ENCODE results near the gene TRAPPC11.

Gene TRAPPC11

GRCh38 chr4:183627979-183628588 lies 31.0 kb upstream of the TRAPPC11 start:
- ATAC-seq = no peak
- TF ChIP-seq ZC3H10 (CRISPR knock-in tag; IDR thresholded peaks at IDR 0.05) = no peak
- TF ChIP-seq SNAI2 (CRISPR knock-in tag; IDR thresholded peaks at IDR 0.05) = no peak
- no peak for TF ChIP-seq ISL1 (CRISPR knock-in tag; IDR thresholded peaks at IDR 0.05)
- no peak for TF ChIP-seq CSRNP3 (CRISPR knock-in tag; IDR thresholded peaks at IDR 0.05)
- TF ChIP-seq ZFP30 (CRISPR knock-in tag; IDR thresholded peaks at IDR 0.05) = no peak
- no peak for TF ChIP-seq TOX (CRISPR knock-in tag; IDR thresholded peaks at IDR 0.05; ENCODE audit: borderline replicate concordance)

- ATAC-seq = no peak
- TF ChIP-seq ESRRG (CRISPR knock-in tag; IDR thresholded peaks at IDR 0.05) = no peak
- no peak for TF ChIP-seq GLIS3 (CRISPR knock-in tag; IDR thresholded peaks at IDR 0.05)
- no peak for TF ChIP-seq RARB (CRISPR knock-in tag; IDR thresholded peaks at IDR 0.05)
- TF ChIP-seq PATZ1 (CRISPR knock-in tag; IDR thresholded peaks at IDR 0.05; ENCODE audit: borderline replicate concordance) = no peak
- TF ChIP-seq ZNF8 (CRISPR knock-in tag; IDR thresholded peaks at IDR 0.05) = no peak
- no peak for TF ChIP-seq POU6F1 (CRISPR knock-in tag; IDR thresholded peaks at IDR 0.05; ENCODE audit: borderline replicate concordance, low read depth)
- TF ChIP-seq, protein P1, sequence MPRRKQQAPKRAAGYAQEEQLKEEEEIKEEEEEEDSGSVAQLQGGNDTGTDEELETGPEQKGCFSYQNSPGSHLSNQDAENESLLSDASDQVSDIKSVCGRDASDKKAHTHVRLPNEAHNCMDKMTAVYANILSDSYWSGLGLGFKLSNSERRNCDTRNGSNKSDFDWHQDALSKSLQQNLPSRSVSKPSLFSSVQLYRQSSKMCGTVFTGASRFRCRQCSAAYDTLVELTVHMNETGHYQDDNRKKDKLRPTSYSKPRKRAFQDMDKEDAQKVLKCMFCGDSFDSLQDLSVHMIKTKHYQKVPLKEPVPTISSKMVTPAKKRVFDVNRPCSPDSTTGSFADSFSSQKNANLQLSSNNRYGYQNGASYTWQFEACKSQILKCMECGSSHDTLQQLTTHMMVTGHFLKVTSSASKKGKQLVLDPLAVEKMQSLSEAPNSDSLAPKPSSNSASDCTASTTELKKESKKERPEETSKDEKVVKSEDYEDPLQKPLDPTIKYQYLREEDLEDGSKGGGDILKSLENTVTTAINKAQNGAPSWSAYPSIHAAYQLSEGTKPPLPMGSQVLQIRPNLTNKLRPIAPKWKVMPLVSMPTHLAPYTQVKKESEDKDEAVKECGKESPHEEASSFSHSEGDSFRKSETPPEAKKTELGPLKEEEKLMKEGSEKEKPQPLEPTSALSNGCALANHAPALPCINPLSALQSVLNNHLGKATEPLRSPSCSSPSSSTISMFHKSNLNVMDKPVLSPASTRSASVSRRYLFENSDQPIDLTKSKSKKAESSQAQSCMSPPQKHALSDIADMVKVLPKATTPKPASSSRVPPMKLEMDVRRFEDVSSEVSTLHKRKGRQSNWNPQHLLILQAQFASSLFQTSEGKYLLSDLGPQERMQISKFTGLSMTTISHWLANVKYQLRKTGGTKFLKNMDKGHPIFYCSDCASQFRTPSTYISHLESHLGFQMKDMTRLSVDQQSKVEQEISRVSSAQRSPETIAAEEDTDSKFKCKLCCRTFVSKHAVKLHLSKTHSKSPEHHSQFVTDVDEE (CRISPR knock-in tag; IDR thresholded peaks at IDR 0.05) = no peak
- no peak for TF ChIP-seq ARNTL (CRISPR knock-in tag; IDR thresholded peaks at IDR 0.05; ENCODE audit: borderline replicate concordance, low read depth)
- TF ChIP-seq ZFP3 (CRISPR knock-in tag; IDR thresholded peaks at IDR 0.05) = no peak
- no peak for TF ChIP-seq CSRNP3 (CRISPR knock-in tag; IDR thresholded peaks at IDR 0.05)
- TF ChIP-seq BACH2 (CRISPR knock-in tag; IDR thresholded peaks at IDR 0.05; ENCODE audit: borderline replicate concordance) = no peak
- TF ChIP-seq, protein P2, sequence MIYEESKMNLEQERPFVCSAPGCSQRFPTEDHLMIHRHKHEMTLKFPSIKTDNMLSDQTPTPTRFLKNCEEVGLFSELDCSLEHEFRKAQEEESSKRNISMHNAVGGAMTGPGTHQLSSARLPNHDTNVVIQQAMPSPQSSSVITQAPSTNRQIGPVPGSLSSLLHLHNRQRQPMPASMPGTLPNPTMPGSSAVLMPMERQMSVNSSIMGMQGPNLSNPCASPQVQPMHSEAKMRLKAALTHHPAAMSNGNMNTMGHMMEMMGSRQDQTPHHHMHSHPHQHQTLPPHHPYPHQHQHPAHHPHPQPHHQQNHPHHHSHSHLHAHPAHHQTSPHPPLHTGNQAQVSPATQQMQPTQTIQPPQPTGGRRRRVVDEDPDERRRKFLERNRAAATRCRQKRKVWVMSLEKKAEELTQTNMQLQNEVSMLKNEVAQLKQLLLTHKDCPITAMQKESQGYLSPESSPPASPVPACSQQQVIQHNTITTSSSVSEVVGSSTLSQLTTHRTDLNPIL (CRISPR knock-in tag; IDR thresholded peaks at IDR 0.05; ENCODE audit: low read depth) = no peak
- TF ChIP-seq ZC3H10 (CRISPR knock-in tag; IDR thresholded peaks at IDR 0.05) = no peak
Observed at GRCh38 chr4:183631577-183632198, 27.4 kb upstream of the TRAPPC11 start.

GRCh38 chr4:183632689-183633088 lies 26.4 kb upstream of the TRAPPC11 start:
- TF ChIP-seq ZNF8 (CRISPR knock-in tag; IDR thresholded peaks at IDR 0.05) (no peak), OSR1 (CRISPR knock-in tag; IDR thresholded peaks at IDR 0.05) (no peak), ESRRG (CRISPR knock-in tag; IDR thresholded peaks at IDR 0.05) (no peak), RARB (CRISPR knock-in tag; IDR thresholded peaks at IDR 0.05) (no peak), PPARA (CRISPR knock-in tag; IDR thresholded peaks at IDR 0.05; ENCODE audit: borderline replicate concordance) (no peak), CSDC2 (CRISPR knock-in tag; IDR thresholded peaks at IDR 0.05) (no peak), BACH2 (CRISPR knock-in tag; IDR thresholded peaks at IDR 0.05; ENCODE audit: borderline replicate concordance) (no peak)
- TF ChIP-seq, protein P1 (CRISPR knock-in tag; IDR thresholded peaks at IDR 0.05) = no peak
- ATAC-seq = no peak

Measured in SK-N-SH treated with all-trans-retinoic acid at 6 μM for 48 hours (cell line).